Renal pelvis (tissue), 4 donors: ENCODE results near the gene VAV3. TPM values are rescaled to one million over a fixed set of nuclear protein-coding genes. Genes with fewer than 3 reads are reported as not detected.

ENCODE experiments used
- DNase-seq: peaks from one replicate; pipeline ENCODE4 v3.0.0-alpha.2; 2013
- polyA plus RNA-seq, 3 donors: library from polyadenylated mRNA; unstranded; fragments of 120-200 nt; gene quantifications; one replicate each; pipeline ENCODE4 v1.2.1, GENCODE V29; 2013; ENCODE audit not compliant: insufficient read length in 3 of 3

VAV3 gene
- polyA plus RNA-seq, 3 donors = 122 to 149 (median 125) TPM

- no peak for DNase-seq
Measured at GRCh38 chr1:107802654-107803053, 162.3 kb downstream of the VAV3 start.

GRCh38 chr1:107795994-107796393 is 169.0 kb downstream of the VAV3 start:
- no peak for DNase-seq

- no peak for DNase-seq
Measured at GRCh38 chr1:107795441-107795840, 169.5 kb downstream of the VAV3 start.

- DNase-seq = no peak
Measured at GRCh38 chr1:107794571-107794970, 170.4 kb downstream of the VAV3 start.

GRCh38 chr1:107793896-107794453 is 171.0 kb downstream of the VAV3 start:
- no peak for DNase-seq

- DNase-seq = no peak
Measured at GRCh38 chr1:107791348-107791747, 173.6 kb downstream of the VAV3 start.

- DNase-seq = no peak
Measured at GRCh38 chr1:107789817-107790524, 175.0 kb downstream of the VAV3 start.

- DNase-seq = no peak
Measured at GRCh38 chr1:107788206-107789202, 176.5 kb downstream of the VAV3 start.

GRCh38 chr1:107787299-107787698 is 177.7 kb downstream of the VAV3 start:
- DNase-seq = no peak

GRCh38 chr1:107786203-107786845 is 178.7 kb downstream of the VAV3 start:
- DNase-seq = no peak

- DNase-seq = no peak
Measured at GRCh38 chr1:107785496-107786202, 179.3 kb downstream of the VAV3 start.

- peak; percentile 65 for DNase-seq
Measured at GRCh38 chr1:107782217-107782845, 182.6 kb downstream of the VAV3 start.

GRCh38 chr1:107781245-107781644 is 183.7 kb downstream of the VAV3 start:
- DNase-seq = no peak

- DNase-seq = no peak
Measured at GRCh38 chr1:107777664-107778047, 187.3 kb downstream of the VAV3 start.

GRCh38 chr1:107776900-107777663 is 187.9 kb downstream of the VAV3 start:
- DNase-seq = peak; percentile 19

- no peak for DNase-seq
Measured at GRCh38 chr1:107771377-107771776, 193.6 kb downstream of the VAV3 start.

GRCh38 chr1:107767156-107767582 is 197.8 kb downstream of the VAV3 start:
- no peak for DNase-seq

GRCh38 chr1:107766533-107766932 is 198.4 kb downstream of the VAV3 start:
- no peak for DNase-seq

- no peak for DNase-seq
Measured at GRCh38 chr1:107762751-107763390, 202.1 kb downstream of the VAV3 start.

- no peak for DNase-seq
Measured at GRCh38 chr1:107760065-107760464, 204.9 kb downstream of the VAV3 start.
